Lung microvascular endothelial cell (primary cell): Measurements from ENCODE around the gene FLYWCH1. TPM values are rescaled to one million over a fixed set of nuclear protein-coding genes. Genes with fewer than 3 reads are reported as not detected.

Experiments
- DNase-seq, 2 donors: peaks; one replicate each; pipeline versions ENCODE4 v3.0.0 to v3.0.0-alpha.2; 2010; ENCODE audit warnings: low read depth in 2 of 2
- total RNA-seq: library from RNA; depleted of rRNA; stranded (reverse); fragments of >200 nt; gene quantifications from 2 replicates; pipeline ENCODE4 v1.2.1, GENCODE V29; 2014

Gene FLYWCH1
- total RNA-seq, 1 donor from 2014 or later: 17.9 TPM

- no peak for DNase-seq
Measured at GRCh38 chr16:2982402-2982801, 70.7 kb downstream of the FLYWCH1 start.

GRCh38 chr16:2983706-2984136 lies 72.0 kb downstream of the FLYWCH1 start:
- DNase-seq: peak; percentile 56 to 73

GRCh38 chr16:2985462-2985861 lies 73.7 kb downstream of the FLYWCH1 start:
- no peak for DNase-seq

GRCh38 chr16:2985893-2986355 lies 74.2 kb downstream of the FLYWCH1 start:
- DNase-seq: no peak

GRCh38 chr16:2986623-2987188 lies 75.0 kb downstream of the FLYWCH1 start:
- DNase-seq: no peak

- DNase-seq: no peak
Measured at GRCh38 chr16:2987286-2987685, 75.6 kb downstream of the FLYWCH1 start.

- no peak for DNase-seq
Measured at GRCh38 chr16:2987833-2988232, 76.1 kb downstream of the FLYWCH1 start.

- DNase-seq: no peak
Measured at GRCh38 chr16:2988590-2989099, 76.9 kb downstream of the FLYWCH1 start.

GRCh38 chr16:2990891-2991290 lies 79.2 kb downstream of the FLYWCH1 start:
- no peak for DNase-seq

- no peak for DNase-seq
Measured at GRCh38 chr16:2991566-2992261, 80.0 kb downstream of the FLYWCH1 start.

- no peak for DNase-seq
Measured at GRCh38 chr16:2992383-2993081, 80.8 kb downstream of the FLYWCH1 start.

- no peak for DNase-seq
Measured at GRCh38 chr16:2996298-2996697, 84.6 kb downstream of the FLYWCH1 start.

GRCh38 chr16:2999929-3000328 lies 88.2 kb downstream of the FLYWCH1 start:
- DNase-seq: no peak

- no peak for DNase-seq
Measured at GRCh38 chr16:3000540-3000939, 88.8 kb downstream of the FLYWCH1 start.

Other genes starting within 250 kb of the FLYWCH1 start
- gene KCTD5, start 229.4 kb upstream of the FLYWCH1 start, total RNA-seq: 13.3 and 17.5 TPM in 2 replicates
- under 0.01 and 0.20 TPM in 2 replicates for gene PRSS27, start 191.7 kb upstream of the FLYWCH1 start, total RNA-seq
- 24.0 and 45.2 TPM in 2 replicates for gene SRRM2, start 159.3 kb upstream of the FLYWCH1 start, total RNA-seq
- 289 and 344 TPM in 2 replicates for gene ELOB, start 134.7 kb upstream of the FLYWCH1 start, total RNA-seq
- gene PRSS33, start 124.4 kb upstream of the FLYWCH1 start, total RNA-seq: not detected in 2 replicates
- not detected in 2 replicates for gene PRSS41, start 113.5 kb upstream of the FLYWCH1 start, total RNA-seq
- gene PRSS21, start 94.7 kb upstream of the FLYWCH1 start, total RNA-seq: 0.40 and 2.2 TPM in 2 replicates
- gene ZG16B, start 81.6 kb upstream of the FLYWCH1 start, total RNA-seq: 0.65 TPM in 1 of 2 replicates, not detected in the other
- gene PRSS22, start 53.8 kb upstream of the FLYWCH1 start, total RNA-seq: not detected in 2 replicates
- gene FLYWCH2, start 28.7 kb upstream of the FLYWCH1 start, total RNA-seq: 28.3 and 32.1 TPM in 2 replicates
- gene KREMEN2, start 52.3 kb downstream of the FLYWCH1 start, total RNA-seq: not detected in 2 replicates
- gene PAQR4, start 57.4 kb downstream of the FLYWCH1 start, total RNA-seq: 2.6 and 4.1 TPM in 2 replicates
- 0.99 and 2.0 TPM in 2 replicates for gene PKMYT1, start 68.5 kb downstream of the FLYWCH1 start, total RNA-seq
- not detected in 2 replicates for gene CLDN9, start 101.0 kb downstream of the FLYWCH1 start, total RNA-seq
- gene CLDN6, start 106.3 kb downstream of the FLYWCH1 start, total RNA-seq: not detected in 2 replicates
- 44.2 and 54.8 TPM in 2 replicates for gene TNFRSF12A, start 108.4 kb downstream of the FLYWCH1 start, total RNA-seq
- 4.6 and 6.1 TPM in 2 replicates for gene HCFC1R1, start 112.0 kb downstream of the FLYWCH1 start, total RNA-seq
- gene THOC6, start 112.1 kb downstream of the FLYWCH1 start, total RNA-seq: 17.2 and 18.3 TPM in 2 replicates
- not detected in 2 replicates for gene BICDL2, start 125.0 kb downstream of the FLYWCH1 start, total RNA-seq
- gene MMP25, start 134.6 kb downstream of the FLYWCH1 start, total RNA-seq: under 0.01 TPM in 2 replicates
- gene IL32, start 153.7 kb downstream of the FLYWCH1 start, total RNA-seq: 26.2 and 36.6 TPM in 2 replicates
- under 0.01 TPM in 1 of 2 replicates, not detected in the other for gene ZSCAN10, start 187.4 kb downstream of the FLYWCH1 start, total RNA-seq
- gene ZNF205, start 200.7 kb downstream of the FLYWCH1 start, total RNA-seq: 12.3 and 12.6 TPM in 2 replicates
- gene ZNF213, start 223.1 kb downstream of the FLYWCH1 start, total RNA-seq: 2.8 and 3.2 TPM in 2 replicates